ENCODE data around the gene TAS2R40.
A peak's percentile ranks its signal among the peaks of the same experiment; 100 is the strongest.
"Not testable (repeated sequence)": the region's sequence is repeated elsewhere in the genome, so short reads cannot be mapped to it uniquely, and the experiment has no call there.

TAS2R40 gene

DNA sequence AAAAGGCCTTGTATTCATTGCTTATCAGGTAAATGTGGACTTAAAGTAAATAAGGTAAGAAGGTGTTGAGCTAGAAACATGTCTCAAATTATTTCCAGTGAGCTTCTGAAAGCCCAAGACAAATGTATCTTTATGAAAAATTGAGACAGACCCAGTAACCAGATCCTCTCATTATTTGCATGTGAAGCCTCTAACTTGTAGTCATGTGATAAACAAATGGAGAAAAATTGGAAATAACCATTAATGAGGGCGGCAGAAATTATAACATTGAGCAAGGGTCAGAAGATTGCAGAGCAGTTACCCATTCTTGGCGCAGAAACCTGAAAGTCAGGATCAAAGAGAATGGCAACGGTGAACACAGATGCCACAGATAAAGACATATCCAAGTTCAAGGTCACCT is at the start of gene TAS2R40:
Gene TAS2R40 (plus strand): TSS at position 301 of the 400 bp plus-strand sequence. CDS start 42 bp downstream, at position 343.
- Mint-ChIP-seq H3K27me3 (peaks cover 11% of the 10 kb centered on the region), H3K36me3 (ENCODE audit: low read depth) (no peaks in the 10 kb centered on the region), H3K27ac (no peak within 1 kb of the TSS), H3K9me3 (no peaks in the 10 kb centered on the region), H3K4me1 (no peaks in the 10 kb centered on the region), H3K4me3 (no peak within 1 kb of the TSS)
- no peak for DNase-seq
- ATAC-seq, result no peak

- no peak for ATAC-seq
- Mint-ChIP-seq H3K36me3 (ENCODE audit: low read depth) (no peaks in the 10 kb centered on the region), H3K4me1 (no peaks in the 10 kb centered on the region), H3K27me3 (peaks cover 8% of the 10 kb centered on the region), H3K4me3 (no peak overlapping the region), H3K27ac (no peak overlapping the region), H3K9me3 (peaks cover 7% of the 10 kb centered on the region)
- DNase-seq, result no peak
These were observed 49.5 kb upstream of the TAS2R40 start for GRCh38 chr7:143172354-143172753.

GRCh38 chr7:143176128-143176527 is 45.7 kb upstream of the TAS2R40 start:
- no peak for ATAC-seq
- peaks cover 24% of the 10 kb centered on the region for H3K9me3 Mint-ChIP-seq
- no peak for DNase-seq

DNA sequence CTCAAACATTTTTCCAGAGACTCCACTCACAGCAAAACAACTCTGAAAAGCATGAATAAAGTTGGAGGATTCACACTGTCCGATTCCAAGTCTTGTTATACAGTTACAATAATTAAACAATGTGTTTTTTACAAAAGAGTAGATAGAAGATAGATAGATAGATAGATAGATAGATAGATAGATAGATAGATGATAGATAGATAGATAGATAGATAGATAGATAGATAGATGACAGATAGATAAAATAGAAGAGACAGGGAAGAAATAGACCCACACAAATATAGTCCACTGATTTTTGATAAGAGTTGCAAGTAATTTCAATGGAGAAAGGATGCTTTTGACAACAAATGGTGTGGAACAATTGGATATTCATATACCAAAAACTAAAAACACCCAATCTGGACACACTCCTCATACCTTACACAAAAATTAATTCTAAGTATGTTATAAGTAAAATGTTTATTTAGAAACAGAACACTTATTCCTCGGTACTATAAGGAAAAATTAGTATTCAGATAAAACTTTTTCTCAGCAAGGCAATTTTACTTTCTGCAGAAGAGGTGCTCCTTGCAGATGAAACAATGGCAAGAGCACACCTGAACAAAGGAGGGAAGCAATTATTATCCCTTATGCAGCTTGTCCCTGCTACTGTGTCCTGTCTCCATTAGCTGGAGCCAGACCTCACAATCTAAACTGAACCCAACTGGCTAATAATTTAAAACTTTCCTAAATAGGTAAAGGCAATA is 44.3 kb upstream of the TAS2R40 start:
- H3K4me1 Mint-ChIP-seq, result peaks cover 1% of the 10 kb centered on the region
- H3K27ac Mint-ChIP-seq, result no peak overlapping the region

More at GRCh38 chr7:143176128-143176527, 45.7 kb upstream of the TAS2R40 start:
- peaks cover 1% of the 10 kb centered on the region for H3K4me1 Mint-ChIP-seq
- no peak overlapping the region for H3K4me3 Mint-ChIP-seq
- H3K27ac Mint-ChIP-seq, result no peak overlapping the region
- H3K36me3 Mint-ChIP-seq (ENCODE audit: low read depth), result no peaks in the 10 kb centered on the region
- no peaks in the 10 kb centered on the region for H3K27me3 Mint-ChIP-seq

GRCh38 chr7:143180771-143181170 is 41.1 kb upstream of the TAS2R40 start:
- H3K4me1 Mint-ChIP-seq; H3K27ac Mint-ChIP-seq; H3K4me3 Mint-ChIP-seq; H3K27me3 Mint-ChIP-seq; DNase-seq; H3K36me3 Mint-ChIP-seq (ENCODE audit: low read depth); ATAC-seq: not testable (repeated sequence)
- H3K9me3 Mint-ChIP-seq, result peaks cover 22% of the 10 kb centered on the region

More for the DNA sequence above, 44.3 kb upstream of the TAS2R40 start:
- peaks cover 24% of the 10 kb centered on the region for H3K9me3 Mint-ChIP-seq
- DNase-seq (no peak), ATAC-seq (no peak)
- H3K27me3 Mint-ChIP-seq, result no peaks in the 10 kb centered on the region
- H3K4me3 Mint-ChIP-seq, result no peak overlapping the region
- no peaks in the 10 kb centered on the region for H3K36me3 Mint-ChIP-seq (ENCODE audit: low read depth)

DNA sequence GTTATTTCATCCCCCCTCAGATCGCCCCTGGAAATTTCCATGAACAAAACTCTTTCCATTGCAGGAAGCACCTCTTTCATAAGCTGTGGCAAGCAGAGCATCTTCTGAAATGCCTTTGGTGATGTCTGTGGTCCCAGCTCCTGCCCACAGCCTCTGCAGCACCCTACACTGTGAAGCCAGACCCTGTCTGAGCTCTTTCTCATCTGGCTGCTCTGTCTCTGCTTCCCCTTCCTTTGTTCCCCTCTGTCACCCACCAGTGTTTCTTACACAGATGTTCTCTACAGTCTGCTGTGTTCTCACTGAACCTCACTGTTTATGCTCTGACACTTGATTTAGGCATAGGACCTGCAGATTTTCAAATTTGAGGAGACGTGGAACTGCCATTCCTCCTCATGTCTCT is 40.5 kb upstream of the TAS2R40 start:
- Mint-ChIP-seq H3K4me1 (peaks cover 4% of the 10 kb centered on the region), H3K9me3 (peaks cover 20% of the 10 kb centered on the region), H3K4me3 (no peak overlapping the region), H3K27ac (no peak overlapping the region), H3K36me3 (ENCODE audit: low read depth) (no peaks in the 10 kb centered on the region), H3K27me3 (peaks cover 5% of the 10 kb centered on the region)
- DNase-seq, result no peak
- peak; percentile 68 for ATAC-seq

GRCh38 chr7:143183024-143183423 is 38.8 kb upstream of the TAS2R40 start, which contains the start of gene TAS2R39:
Gene TAS2R39 (plus strand): TSS chr7:143183419. CDS start chr7:143183419, 0 bp downstream.
- no peak for DNase-seq
- H3K27me3 Mint-ChIP-seq, result peaks cover 8% of the 10 kb centered on the region
- ATAC-seq, result no peak
- no peak within 1 kb of the TSS for H3K27ac Mint-ChIP-seq
- H3K9me3 Mint-ChIP-seq, result peaks cover 10% of the 10 kb centered on the region
- H3K4me3 Mint-ChIP-seq, result no peak within 1 kb of the TSS
- no peaks in the 10 kb centered on the region for H3K36me3 Mint-ChIP-seq (ENCODE audit: low read depth)
- peaks cover 4% of the 10 kb centered on the region for H3K4me1 Mint-ChIP-seq

DNA sequence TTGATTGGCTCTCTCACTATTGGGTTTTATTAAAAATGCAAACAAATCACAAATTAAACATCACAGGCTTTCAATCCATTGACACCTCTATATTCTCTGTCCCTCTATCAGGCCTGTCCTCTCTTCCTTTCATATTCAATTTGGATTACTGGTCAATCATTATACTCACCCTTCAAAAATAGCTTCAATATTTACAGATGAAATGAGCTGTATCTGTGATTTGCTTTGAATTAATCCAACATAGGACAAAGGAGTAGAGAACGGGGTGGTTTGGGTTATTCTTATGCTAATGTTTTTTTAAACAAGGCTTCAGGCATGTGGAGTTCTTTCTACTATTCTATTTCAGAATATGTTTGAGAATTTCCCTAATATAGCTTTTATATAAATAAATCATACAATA is 36.3 kb upstream of the TAS2R40 start:
- H3K9me3 Mint-ChIP-seq, result no peaks in the 10 kb centered on the region
- H3K27ac Mint-ChIP-seq, result no peak overlapping the region
- no peak overlapping the region for H3K4me3 Mint-ChIP-seq
- peaks cover 8% of the 10 kb centered on the region for H3K27me3 Mint-ChIP-seq
- ATAC-seq (no peak), DNase-seq (no peak)
- H3K4me1 Mint-ChIP-seq, result peaks cover 4% of the 10 kb centered on the region
- H3K36me3 Mint-ChIP-seq (ENCODE audit: low read depth), result no peaks in the 10 kb centered on the region

- Mint-ChIP-seq H3K4me3 (no peak overlapping the region), H3K27me3 (peaks cover 8% of the 10 kb centered on the region), H3K27ac (no peak overlapping the region), H3K9me3 (no peaks in the 10 kb centered on the region), H3K36me3 (ENCODE audit: low read depth) (no peaks in the 10 kb centered on the region), H3K4me1 (no peaks in the 10 kb centered on the region)
- ATAC-seq (no peak), DNase-seq (no peak)
These were observed 32.8 kb upstream of the TAS2R40 start for GRCh38 chr7:143188994-143189393.

DNA sequence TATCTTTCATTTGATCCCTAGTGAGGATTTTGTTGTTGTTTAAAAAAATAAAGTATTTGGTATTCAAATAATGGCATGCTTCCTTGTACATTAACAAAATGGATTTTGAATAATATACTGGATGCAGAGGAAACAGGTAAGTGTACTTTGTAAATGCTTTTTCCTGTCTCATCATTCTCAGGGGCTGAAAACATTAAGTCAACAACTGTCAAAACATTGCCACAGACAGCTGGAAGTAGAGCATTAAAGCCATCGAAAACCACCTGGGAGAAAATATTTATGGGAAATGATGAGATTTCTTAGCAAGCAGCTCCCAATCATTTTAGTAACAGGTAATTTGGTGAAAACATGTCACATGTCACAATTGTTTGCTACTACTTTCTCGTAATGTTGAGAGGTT is 28.0 kb upstream of the TAS2R40 start:
- Mint-ChIP-seq H3K9me3 (no peaks in the 10 kb centered on the region), H3K4me1 (peaks cover under 1% of the 10 kb centered on the region), H3K27me3 (peaks cover 5% of the 10 kb centered on the region), H3K36me3 (ENCODE audit: low read depth) (no peaks in the 10 kb centered on the region), H3K27ac (no peak overlapping the region), H3K4me3 (no peak overlapping the region)
- DNase-seq (no peak), ATAC-seq (no peak)

GRCh38 chr7:143199040-143199439 is 22.8 kb upstream of the TAS2R40 start:
- Mint-ChIP-seq H3K36me3 (ENCODE audit: low read depth) (no peaks in the 10 kb centered on the region), H3K4me3 (no peak overlapping the region), H3K9me3 (no peaks in the 10 kb centered on the region), H3K27ac (no peak overlapping the region), H3K27me3 (peaks cover 8% of the 10 kb centered on the region), H3K4me1 (peaks cover 3% of the 10 kb centered on the region)
- no peak for DNase-seq
- ATAC-seq, result peak; percentile 78

DNA sequence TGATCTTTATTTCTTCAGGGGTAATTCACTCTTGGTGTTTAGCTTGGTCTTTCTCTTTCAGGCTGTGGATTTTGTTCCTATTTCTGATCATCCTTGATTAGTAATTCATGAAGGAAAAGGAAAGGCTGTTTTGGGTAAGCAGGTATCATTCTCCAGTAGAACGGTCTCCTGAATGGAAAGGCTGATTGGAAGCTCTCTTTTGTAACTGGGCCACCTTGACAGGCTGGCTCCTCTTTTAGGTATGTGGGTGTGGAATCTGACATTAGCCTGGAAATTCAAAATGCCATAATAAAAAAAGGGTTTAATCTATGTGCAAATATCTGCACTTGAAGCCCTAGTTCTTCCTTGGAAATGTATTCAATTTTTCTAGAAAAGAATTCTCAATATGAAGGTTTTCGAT is 19.7 kb upstream of the TAS2R40 start:
- peaks cover 17% of the 10 kb centered on the region for H3K4me1 Mint-ChIP-seq
- no peak overlapping the region for H3K4me3 Mint-ChIP-seq
- H3K27me3 Mint-ChIP-seq, result peaks cover 5% of the 10 kb centered on the region
- H3K36me3 Mint-ChIP-seq (ENCODE audit: low read depth), result no peaks in the 10 kb centered on the region
- ATAC-seq (no peak), DNase-seq (no peak)
- H3K9me3 Mint-ChIP-seq, result no peaks in the 10 kb centered on the region
- no peak overlapping the region for H3K27ac Mint-ChIP-seq

- H3K4me3 Mint-ChIP-seq, result no peak overlapping the region
- H3K27ac Mint-ChIP-seq, result no peak overlapping the region
- no peak for ATAC-seq
- DNase-seq, result no peak
- no peaks in the 10 kb centered on the region for H3K36me3 Mint-ChIP-seq (ENCODE audit: low read depth)
- no peaks in the 10 kb centered on the region for H3K9me3 Mint-ChIP-seq
- peaks cover 17% of the 10 kb centered on the region for H3K4me1 Mint-ChIP-seq
- peaks cover 3% of the 10 kb centered on the region for H3K27me3 Mint-ChIP-seq
These were observed 18.5 kb upstream of the TAS2R40 start for GRCh38 chr7:143203386-143203785.

GRCh38 chr7:143205560-143206293 is 16.1 kb upstream of the TAS2R40 start:
- no peaks in the 10 kb centered on the region for H3K36me3 Mint-ChIP-seq (ENCODE audit: low read depth)
- ATAC-seq (peak; percentile 82), DNase-seq (peak; percentile 25)
- H3K27me3 Mint-ChIP-seq, result peaks cover 2% of the 10 kb centered on the region
- peaks cover 13% of the 10 kb centered on the region for H3K4me1 Mint-ChIP-seq
- H3K27ac Mint-ChIP-seq, result no peak overlapping the region
- no peaks in the 10 kb centered on the region for H3K9me3 Mint-ChIP-seq
- peak overlapping the region; percentile 13 for H3K4me3 Mint-ChIP-seq

GRCh38 chr7:143210541-143210940 is 11.3 kb upstream of the TAS2R40 start:
- Mint-ChIP-seq H3K27me3 (no peaks in the 10 kb centered on the region), H3K4me1 (peaks cover 8% of the 10 kb centered on the region), H3K4me3 (no peak overlapping the region), H3K9me3 (no peaks in the 10 kb centered on the region), H3K36me3 (ENCODE audit: low read depth) (no peaks in the 10 kb centered on the region), H3K27ac (no peak overlapping the region)
- DNase-seq (no peak), ATAC-seq (no peak)
